K562 (cell line): ENCODE data around the gene LAMA4. TPM values are rescaled to one million over a fixed set of nuclear protein-coding genes. Genes with fewer than 3 reads are reported as not detected.

Experiments
- ATAC-seq: fragments of 200-7000 bp; cut with Tn5 transposase; 3 replicates; pipeline ENCODE4 v1.9.1; 2020; ENCODE audit warnings: moderate library complexity
- BruUV-seq: library from RNA; stranded (reverse); fragments of 400-500 nt; replicated peaks from 2 replicates; lab custom pipeline; 2021; lab: Mats Ljungman, UMichigan
- CTCF ChIA-PET: fragments of 300-600 bp; formaldehyde crosslinking; extraction: SDS; loops from one replicate; lab custom pipeline; 2021; ENCODE audit warnings: low intra/inter-chr PET ratio; lab: Yijun Ruan, JAX
- POLR2A ChIA-PET: fragments of 300-600, 350-650 bp; sonication (Branson Sonifier 250); formaldehyde crosslinking; extraction: SDS; loops from one replicate; lab custom pipeline; 2021; ENCODE audit warnings: antibody characterized with exemption, inconsistent platforms; lab: Yijun Ruan, JAX
- DNase-seq, 4 experiments: peaks; one replicate each; pipeline versions ENCODE4 v3.0.0 to v3.0.0-alpha.2; 2011 to 2018; ENCODE audit warnings: low spot score in 3 of 4, mixed read lengths in 3 of 4; ENCODE audit errors: extremely low read depth in 1 of 4
- FAIRE-seq: peaks from 2 replicates; lab custom pipeline; 2011; peaks lifted over from hg19 to GRCh38; lab: Jason Lieb, UNC
- H2AFZ ChIP-seq: 2 replicates; pipeline ENCODE4 v1.6.0; 2011; ENCODE audit warnings: low read depth, low read length, control low read depth, inconsistent platforms
- H3K27ac ChIP-seq: fragments of 200-600 bp; 3 replicates; pipeline ENCODE4 v1.8.0; 2011; ENCODE audit warnings: low read depth, mild to moderate bottlenecking, control low read depth, inconsistent platforms, low read length, moderate library complexity, mixed read lengths; ENCODE audit errors: extremely low read depth
- H3K27me3 ChIP-seq, 2 experiments: fragments of 300-600 bp in 1 of 2; 2 replicates in 1 of 2; 3 replicates in 1 of 2; pipeline versions ENCODE4 v1.6.0 to v1.8.0; 2011; ENCODE audit warnings: inconsistent platforms in 2 of 2, low read length in 2 of 2, mild to moderate bottlenecking in 1 of 2, mixed read lengths in 1 of 2, moderate library complexity in 1 of 2; ENCODE audit not compliant: control insufficient read depth in 2 of 2, insufficient read depth in 2 of 2
- H3K36me3 ChIP-seq: fragments of 300-600 bp; 3 replicates; pipeline ENCODE4 v1.8.0; 2011; ENCODE audit warnings: mild to moderate bottlenecking, low read length, inconsistent platforms; ENCODE audit not compliant: control insufficient read depth, insufficient read depth
- H3K4me1 ChIP-seq, 2 experiments: fragments of 200-600 bp in 1 of 2; replicated peaks in 1 of 2; 2 replicates in 1 of 2; 3 replicates in 1 of 2; pipeline versions ENCODE4 v1.5.1 to v1.8.0; 2011; ENCODE audit warnings: inconsistent platforms in 2 of 2, low read length in 2 of 2, mild to moderate bottlenecking in 1 of 2, mixed read lengths in 1 of 2, moderate library complexity in 1 of 2; ENCODE audit not compliant: control insufficient read depth in 2 of 2, insufficient read depth in 2 of 2
- H3K4me2 ChIP-seq: 2 replicates; pipeline ENCODE4 v1.6.1; 2011; ENCODE audit warnings: low read length, control low read depth, inconsistent platforms, mixed read lengths; ENCODE audit not compliant: insufficient read depth
- H3K4me3 ChIP-seq: fragments of 200-600 bp; sonication (generic), shearing (Covaris generic); 2 replicates; pipeline ENCODE4 v1.5.1; 2016; ENCODE audit warnings: control low read depth, inconsistent platforms
- H3K79me2 ChIP-seq: fragments of 200-600 bp; 3 replicates; pipeline ENCODE4 v1.8.0; 2011; ENCODE audit warnings: low read length, inconsistent platforms; ENCODE audit not compliant: control insufficient read depth, insufficient read depth
- H3K9ac ChIP-seq, 2 experiments: 2 replicates each; pipeline versions ENCODE4 v1.6.0 to v1.6.1; 2011; ENCODE audit warnings: low read depth in 2 of 2, low read length in 2 of 2, control low read depth in 1 of 2, inconsistent platforms in 1 of 2, mild to moderate bottlenecking in 1 of 2, mixed read lengths in 1 of 2; ENCODE audit not compliant: insufficient read depth in 1 of 2
- H3K9me1 ChIP-seq: one replicate; pipeline ENCODE4 v1.6.0; 2011; ENCODE audit warnings: inconsistent platforms, mild to moderate bottlenecking, low read length, moderate library complexity; ENCODE audit not compliant: control insufficient read depth, insufficient read depth
- H3K9me3 ChIP-seq: replicated peaks from 2 replicates; pipeline ENCODE4 v1.5.1; 2011; ENCODE audit warnings: low read depth, low read length, inconsistent platforms; ENCODE audit not compliant: control insufficient read depth, insufficient read depth
- H4K20me1 ChIP-seq: replicated peaks from 2 replicates; pipeline ENCODE4 v1.6.1; 2011; ENCODE audit warnings: low read length, inconsistent platforms, mixed read lengths; ENCODE audit not compliant: control insufficient read depth, insufficient read depth
- CEBPB ChIP-seq: fragments of 450-650 bp; IDR thresholded peaks from 2 replicates; pipeline ENCODE4 v1.6.1; 2016; ENCODE audit warnings: missing genetic modification characterization, missing compliant biosample characterization
- CEBPG ChIP-seq, 3 experiments: fragments of 200-800 bp in 1 of 3; sonication (Bioruptor generic) in 1 of 3; sonication (generic) in 1 of 3; formaldehyde crosslinking in 1 of 3; IDR thresholded peaks in 2 of 3; conservative IDR thresholded peaks in 1 of 3; 2 replicates each; pipeline versions ENCODE4 v1.6.1 to v1.8.0; 2016 to 2022; ENCODE audit warnings: missing compliant biosample characterization in 2 of 3, missing genetic modification characterization in 2 of 3, mild to moderate bottlenecking in 1 of 3, missing genetic modification reagents in 1 of 3
- CTBP1 ChIP-seq: fragments of 450-650 bp; IDR thresholded peaks from 2 replicates; pipeline ENCODE4 v1.6.1; 2016; ENCODE audit warnings: borderline replicate concordance
- FOSL1 ChIP-seq: fragments of 200-800 bp; sonication (Bioruptor generic); conservative IDR thresholded peaks from 2 replicates; pipeline ENCODE4 v1.6.1; 2016; ENCODE audit warnings: missing genetic modification characterization, missing compliant biosample characterization
- FOXA3 ChIP-seq, 2 experiments: fragments of 450-650 bp in 1 of 2; sonication (generic) in 1 of 2; formaldehyde crosslinking; IDR thresholded peaks in 1 of 2; conservative IDR thresholded peaks in 1 of 2; 2 replicates each; pipeline versions ENCODE4 v1.4.0 to v1.8.0; 2020 to 2022; ENCODE audit warnings: mild to moderate bottlenecking in 2 of 2, missing genetic modification reagents in 1 of 2
- HINFP ChIP-seq: fragments of 450-650 bp; conservative IDR thresholded peaks from 2 replicates; pipeline ENCODE4 v1.6.1; 2016; ENCODE audit warnings: missing genetic modification characterization, low read depth, mild to moderate bottlenecking, control low read depth, missing compliant biosample characterization
- MAFG ChIP-seq: fragments of 450-650 bp; conservative IDR thresholded peaks from 2 replicates; pipeline ENCODE4 v1.6.1; 2016; ENCODE audit warnings: missing genetic modification characterization, missing compliant biosample characterization
- MLLT1 ChIP-seq, 2 experiments: fragments of 450-650 bp; IDR thresholded peaks; 2 replicates each; pipeline ENCODE4 v1.6.1; 2016
- PBX2 ChIP-seq, 2 experiments: IDR thresholded peaks in 1 of 2; conservative IDR thresholded peaks in 1 of 2; 2 replicates each; pipeline ENCODE4 v1.6.1; 2016; ENCODE audit warnings: low read depth in 2 of 2, mild to moderate bottlenecking in 1 of 2, missing compliant biosample characterization in 1 of 2, missing genetic modification characterization in 1 of 2, moderate library complexity in 1 of 2
- SOX6 ChIP-seq: fragments of 450-650 bp; IDR thresholded peaks from 2 replicates; pipeline ENCODE4 v1.6.1; 2014; ENCODE audit warnings: mild to moderate bottlenecking
- TFE3 ChIP-seq: fragments of 450-650 bp; formaldehyde crosslinking; IDR thresholded peaks from 2 replicates; pipeline ENCODE4 v1.4.0; 2020; ENCODE audit warnings: mild to moderate bottlenecking, mixed read lengths
- WGBS: fragments of 100-300 bp; shearing (Covaris generic); methylation state at CpG from one replicate; pipeline ENCODE4 v1.1.6; 2016; ENCODE audit warnings: low coverage, mixed read lengths; ENCODE audit not compliant: insufficient coverage; ENCODE audit errors: missing lambda C conversion rate; 5-methylcytosine and 5-hydroxymethylcytosine counted together
- in situ Hi-C: fragments of 300-500 bp; cut with MboI; formaldehyde crosslinking; loops from 4 replicates; pipeline ENCODE4 v1.15.0; 2018; ENCODE audit warnings: inconsistent platforms, mixed read lengths
- intact Hi-C: fragments of 100-400 bp; cut with micrococcal nuclease; formaldehyde crosslinking; loops from 2 replicates; pipeline ENCODE4 v1.14.2; 2022
- polyA plus RNA-seq, 8 experiments: library from polyadenylated mRNA; depleted of rRNA in 4 of 8; stranded (reverse) in 5 of 8; unstranded in 3 of 8; fragments of >200 nt; fragmentation: Nextera tagmentation in 2 of 8; fragmentation: Illumina TruSeq in 1 of 8; extraction: Ambion mirVana in 2 of 8; extraction: Trizol in 1 of 8; gene quantifications; 2 replicates each; pipeline versions ENCODE4 v1.2.1 to v1.2.3, GENCODE V29; 2011 to 2014; ENCODE audit warnings: inconsistent platforms in 1 of 8, missing spikeins in 1 of 8
- total RNA-seq, 7 experiments: library from RNA; depleted of rRNA in 6 of 7; stranded (reverse); fragments of >200 nt in 6 of 7; fragmentation: Illumina TruSeq in 2 of 7; extraction: Trizol in 2 of 7; gene quantifications; 2 replicates each; pipeline versions ENCODE4 v1.2.1 to v1.2.3, GENCODE V29; 2011 to 2021; ENCODE audit warnings: low replicate concordance in 1 of 7

LAMA4 gene
- total and polyA plus RNA-seq, 9 of the 15 experiments (the other 6 are each of a cell fraction or from before 2014, with no cell fraction given): 0.05 to 2.9 (median 0.51) TPM

GRCh38 chr6:112214739-112215269 is 39.6 kb downstream of the LAMA4 start:
- ChIA-PET POLR2A (no interaction called here), CTCF (no interaction called here)
- intact Hi-C loops: no loop called here
- H3K9me1 ChIP-seq: no peaks in the 10 kb centered on the region
- H3K79me2 ChIP-seq: no peaks in the 10 kb centered on the region
- BruUV-seq: no TSS peak
- H3K36me3 ChIP-seq: no peaks in the 10 kb centered on the region
- H2AFZ ChIP-seq: no peak overlapping the region
- H3K4me3 ChIP-seq: no peak overlapping the region
- no peaks in the 10 kb centered on the region; a peak in 1 of 5 replicates for H3K27me3 ChIP-seq
- no peaks in the 10 kb centered on the region for H3K9me3 ChIP-seq
- FAIRE-seq (no peak), DNase-seq (no peak), ATAC-seq (no peak)
- in situ Hi-C loops: no loop called here
- H3K27ac ChIP-seq: no peak overlapping the region
- 0% methylated on average over 2 of the region's 2 CpGs for WGBS
- H3K4me2 ChIP-seq: no peak overlapping the region
- no peaks in the 10 kb centered on the region for H3K4me1 ChIP-seq
- no peak overlapping the region for H3K9ac ChIP-seq
- no peaks in the 10 kb centered on the region for H4K20me1 ChIP-seq
- TF ChIP-seq CTBP1 (no peak), CEBPG (CRISPR knock-in tag; IDR thresholded peaks at IDR 0.05) (no peak), CEBPG (tag; conservative IDR thresholded peaks at IDR 0.05 in 1 of 2, IDR thresholded peaks at IDR 0.05 in 1 of 2) (peak; percentile 55 to 62), TFE3 (CRISPR knock-in tag) (peak; percentile 60), MAFG (tag) (no peak), MLLT1 (IDR thresholded peaks at IDR 0.05) (no peak), HINFP (tag) (no peak), CEBPB (tag) (peak; percentile 53; the same call in 1 of the 2 replicates), SOX6 (peak; percentile 41; the same call in 1 of the 2 replicates), FOXA3 (CRISPR knock-in tag; conservative IDR thresholded peaks at IDR 0.05 in 1 of 2, IDR thresholded peaks at IDR 0.05 in 1 of 2) (0 out of 4 replicates have a peak, but pooled peaks of 1 of the 2 experiments have one; percentile 8), PBX2 (CRISPR knock-in tag; IDR thresholded peaks at IDR 0.05; ENCODE audit: low read depth) (no peak), PBX2 (tag; conservative IDR thresholded peaks at IDR 0.05; ENCODE audit: low read depth) (0 out of 2 replicates have a peak, but pooled peaks have one; percentile 46), FOSL1 (tag) (peak; percentile 41; the same call in 1 of the 2 replicates)
